SIG-M5 treated with dmso at 0.1 percent for 504 hours (cell line): ENCODE results near the gene LPAR3.
A peak's percentile ranks its signal among the peaks of the same experiment; 100 is the strongest.

ENCODE experiments used
- DNase-seq: peaks from one replicate; lab custom pipeline; 2025; ENCODE audit not compliant: unreplicated experiment; lab: John Stamatoyannopoulos, UW

Gene LPAR3

DNA sequence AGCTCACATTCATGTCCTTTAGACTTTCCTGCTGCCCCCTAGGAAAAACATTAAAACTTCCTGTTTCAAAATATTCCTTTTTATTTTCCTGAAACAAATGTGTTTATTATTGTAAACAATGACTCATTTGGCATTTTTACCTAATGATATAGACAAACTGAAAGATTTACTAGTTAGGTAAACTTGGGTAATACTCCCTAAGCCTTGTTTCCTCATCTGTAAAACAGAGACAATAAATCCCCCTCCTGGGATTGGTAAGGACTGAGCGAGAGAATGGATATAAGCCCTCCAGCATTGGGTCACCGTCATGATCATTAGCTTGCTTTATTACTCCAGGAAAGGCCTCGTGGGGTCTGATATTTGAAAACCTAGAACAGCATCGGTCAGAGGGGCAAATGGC is 59.8 kb downstream of the LPAR3 start:
- no peak for DNase-seq

DNA sequence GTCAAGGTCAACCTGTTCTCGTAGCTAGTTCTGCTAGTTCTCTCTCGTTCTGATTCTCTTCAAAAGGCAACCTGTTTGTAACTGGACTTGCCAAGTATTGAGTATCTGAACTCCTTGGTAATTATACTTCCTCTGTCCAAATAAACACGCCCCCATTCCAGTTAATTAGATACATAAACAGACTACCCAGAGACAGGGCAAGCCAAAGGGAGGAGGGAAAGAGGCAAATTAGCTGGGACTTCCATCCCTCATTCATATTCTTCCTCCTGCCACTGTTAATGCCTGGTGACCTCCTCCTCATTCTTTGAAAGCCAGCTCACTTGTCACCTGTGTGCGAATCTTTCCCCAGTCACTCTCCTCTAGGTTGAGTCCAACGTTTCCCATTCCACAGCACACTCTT is 62.9 kb downstream of the LPAR3 start:
- no peak for DNase-seq

DNA sequence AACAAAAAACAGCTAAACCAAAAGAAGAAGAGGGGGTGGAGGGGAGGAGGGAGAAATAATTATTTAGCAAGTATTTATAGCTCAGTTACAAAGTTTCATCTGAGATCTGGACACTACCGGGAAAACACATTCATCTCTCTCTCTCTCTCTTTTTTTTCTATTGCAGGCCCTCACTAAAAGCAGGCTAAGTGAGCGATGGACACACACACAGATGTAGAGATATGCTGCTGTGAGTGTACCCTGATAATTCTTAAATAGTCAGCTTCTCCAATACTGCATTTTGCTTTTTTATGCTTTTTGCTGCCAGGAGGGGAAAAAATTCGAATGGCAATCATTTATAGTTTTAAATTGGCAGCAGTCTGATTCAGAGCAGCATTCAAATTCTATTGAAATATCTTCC is 65.0 kb downstream of the LPAR3 start:
- no peak for DNase-seq

GRCh38 chr1:84827555-84827954 is 65.5 kb downstream of the LPAR3 start:
- DNase-seq = no peak

GRCh38 chr1:84825161-84825560 is 67.8 kb downstream of the LPAR3 start:
- no peak for DNase-seq

DNA sequence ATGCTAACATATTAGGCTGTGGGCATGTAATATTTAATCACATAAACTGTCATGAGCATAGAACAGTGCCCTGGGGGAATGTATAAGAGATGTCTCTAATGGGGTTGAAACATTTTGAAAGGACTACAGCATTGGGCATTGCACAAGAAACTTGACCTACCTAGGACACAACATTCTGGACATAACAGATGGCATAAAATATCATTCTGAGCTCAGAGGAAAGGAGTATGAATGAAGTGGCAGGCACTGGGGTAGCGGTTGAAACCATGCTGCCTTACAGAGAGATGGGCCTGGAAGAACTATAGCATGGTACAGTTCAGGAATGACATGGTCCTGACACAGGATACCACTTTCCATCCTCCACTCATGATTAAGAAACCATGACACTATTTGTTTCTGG is 69.0 kb downstream of the LPAR3 start:
- no peak for DNase-seq

DNA sequence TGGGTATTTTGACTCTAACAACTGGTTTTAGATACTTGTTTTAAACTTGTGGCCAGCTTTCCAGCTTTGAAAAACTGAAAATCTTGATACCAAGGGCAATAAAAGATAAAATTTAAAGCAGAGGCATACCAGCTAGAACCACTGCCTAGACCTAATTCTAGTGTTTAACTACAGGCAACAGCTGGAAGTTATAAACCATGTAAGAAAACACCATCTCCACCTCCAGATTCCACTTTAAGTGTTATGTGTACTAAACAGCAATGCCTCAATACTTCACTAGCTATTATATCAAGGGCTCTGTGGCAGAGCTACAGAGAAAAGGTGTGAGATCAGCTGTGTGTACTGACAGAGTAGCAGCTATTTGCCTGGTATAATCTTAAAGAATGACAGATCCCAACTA is 69.5 kb downstream of the LPAR3 start:
- no peak for DNase-seq

- DNase-seq = no peak
These were observed 82.7 kb downstream of the LPAR3 start for GRCh38 chr1:84810343-84810742.

GRCh38 chr1:84809023-84809422 is 84.0 kb downstream of the LPAR3 start:
- DNase-seq = no peak

DNA sequence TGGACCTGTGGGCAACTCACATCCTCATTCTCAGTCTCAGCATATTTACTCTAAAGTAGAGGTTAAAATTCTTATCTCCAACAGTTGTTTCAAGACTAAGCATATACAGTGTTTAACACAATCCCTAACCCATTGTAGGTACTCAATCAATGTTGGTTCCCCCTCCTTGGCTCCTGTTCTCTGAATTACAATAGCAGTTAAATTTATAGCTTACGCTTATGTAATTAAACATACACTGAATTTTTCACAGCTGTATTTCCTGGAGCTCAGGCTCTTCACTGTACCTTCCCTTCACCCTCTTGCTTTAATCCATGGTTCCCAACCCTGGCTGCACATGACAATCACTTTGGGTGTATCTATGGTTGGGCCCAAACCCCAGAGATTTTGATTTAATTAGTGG is 89.4 kb downstream of the LPAR3 start:
- no peak for DNase-seq

DNA sequence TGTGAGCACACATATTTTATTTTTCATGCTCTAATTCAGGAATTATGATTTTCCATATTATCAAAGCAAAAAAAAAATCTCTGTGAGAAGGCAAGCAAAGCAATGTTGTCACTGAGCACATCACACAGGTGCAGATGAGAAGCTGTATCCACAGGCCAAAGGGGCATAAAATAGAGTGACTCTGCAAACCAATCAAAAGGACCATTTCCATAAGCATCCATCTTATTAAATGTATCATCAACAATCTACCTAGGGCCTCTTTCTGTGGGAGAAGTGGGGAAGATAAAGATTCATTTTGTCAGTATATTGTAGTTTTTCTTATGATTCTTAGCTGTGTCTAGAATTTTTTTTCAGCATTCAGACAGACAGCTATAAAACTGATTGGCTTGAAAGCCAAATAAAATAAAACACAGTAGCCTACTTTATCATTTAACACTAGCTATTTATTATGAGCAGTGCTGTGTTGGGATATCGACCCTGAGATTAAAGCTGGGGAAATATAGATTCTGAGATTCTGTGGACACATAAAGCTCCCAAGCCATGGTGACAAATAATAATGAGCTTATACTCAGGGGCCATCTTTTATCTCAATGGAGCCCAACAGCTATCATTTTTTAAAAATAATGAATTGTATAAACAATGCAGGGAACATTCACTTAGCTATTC is 90.3 kb downstream of the LPAR3 start:
- DNase-seq = no peak

DNA sequence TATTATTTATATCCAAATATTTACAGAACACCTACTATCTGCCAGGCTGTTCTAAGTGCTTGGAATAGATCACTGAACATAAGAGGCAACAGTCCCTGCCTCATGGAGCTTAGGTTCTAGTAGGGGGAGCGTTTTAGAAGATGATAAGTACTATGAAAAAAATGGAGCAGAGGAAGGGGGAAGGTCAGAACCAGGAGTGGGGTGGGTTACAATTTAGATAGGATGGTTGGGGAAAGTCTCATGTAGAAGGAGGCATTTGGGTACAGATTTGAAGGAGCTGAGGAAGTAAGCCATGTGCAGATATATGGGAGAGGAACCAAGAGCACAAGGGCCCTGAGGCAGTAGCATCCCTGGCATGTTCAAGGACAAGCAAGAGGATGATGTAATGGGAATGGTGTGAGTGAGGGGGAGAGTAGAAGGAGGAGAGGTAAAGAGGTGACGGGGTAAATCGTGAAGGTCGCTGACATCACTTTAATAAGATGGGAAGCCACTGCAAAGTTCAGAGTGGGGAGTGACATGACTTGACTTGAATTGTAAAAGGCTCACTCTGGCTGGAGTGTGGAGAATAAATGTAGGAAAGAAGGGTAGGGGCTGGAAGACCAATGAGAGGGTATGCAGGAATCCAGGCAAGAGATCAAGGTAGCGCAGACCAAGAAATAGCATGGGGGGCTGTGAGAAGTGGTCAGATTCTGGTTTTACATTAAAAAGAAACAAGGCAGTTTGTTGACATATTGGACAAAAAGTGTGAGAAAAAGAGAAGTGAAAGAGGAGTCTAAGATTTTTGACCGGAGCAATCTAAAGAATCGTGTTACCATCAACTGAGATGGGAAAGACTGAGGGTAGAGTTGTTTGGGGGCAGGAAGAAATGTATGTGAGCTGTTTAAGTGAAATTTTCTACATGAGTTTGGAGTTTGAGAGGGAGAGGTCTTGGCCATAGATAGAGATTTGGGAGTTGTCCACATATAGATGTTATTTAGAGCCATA is 92.6 kb downstream of the LPAR3 start:
- no peak for DNase-seq

- DNase-seq = no peak
These were observed 95.4 kb downstream of the LPAR3 start for GRCh38 chr1:84797603-84798002.

- DNase-seq = no peak
These were observed 96.9 kb downstream of the LPAR3 start for GRCh38 chr1:84795966-84796600.

DNA sequence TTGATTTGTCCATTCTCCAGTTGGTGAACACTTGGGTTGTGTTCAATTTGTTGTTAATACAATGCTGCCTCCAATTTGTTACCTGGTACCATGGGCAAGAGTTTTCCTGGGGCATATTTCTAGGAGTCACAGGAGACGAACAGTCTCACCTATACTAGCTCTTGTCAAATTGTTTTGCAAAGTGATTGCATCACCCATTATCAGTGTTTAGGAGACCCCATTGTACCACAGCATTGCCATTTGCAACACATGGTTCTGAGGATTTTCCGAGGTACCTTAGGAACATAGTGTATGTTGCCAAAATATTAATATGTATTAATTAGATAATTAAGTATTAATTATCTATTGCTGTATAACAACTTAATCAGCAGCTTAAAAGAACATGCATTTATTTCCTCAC is 97.8 kb downstream of the LPAR3 start:
- DNase-seq = no peak

DNA sequence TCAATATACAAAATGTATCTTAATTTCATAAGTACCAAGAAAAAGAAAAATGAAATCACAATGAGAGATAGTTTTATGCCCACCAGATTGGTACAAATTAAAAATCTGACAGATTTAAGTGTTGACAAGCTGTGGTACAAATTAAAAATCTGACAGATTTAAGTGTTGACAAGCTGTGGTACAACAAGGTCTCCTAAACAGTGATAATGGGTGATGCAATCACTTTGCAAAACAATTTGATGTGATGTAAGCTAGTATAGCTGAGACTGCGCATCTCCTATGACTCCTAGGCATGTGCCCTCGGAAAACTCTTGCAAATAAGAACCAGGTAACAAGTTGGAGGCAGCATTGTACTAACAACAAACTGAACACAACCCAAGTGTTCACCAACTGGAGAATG is 100.6 kb downstream of the LPAR3 start:
- DNase-seq = no peak

GRCh38 chr1:84789014-84789413 is 104.0 kb downstream of the LPAR3 start:
- no peak for DNase-seq

- DNase-seq = no peak
These were observed 107.6 kb downstream of the LPAR3 start for GRCh38 chr1:84785271-84786036.

GRCh38 chr1:84782881-84783280 is 110.1 kb downstream of the LPAR3 start:
- DNase-seq = no peak

GRCh38 chr1:84781946-84782771 is 110.8 kb downstream of the LPAR3 start:
- peak; percentile 46 for DNase-seq
